NCI-H146 treated with DMSO at 0.1 percent for 48 hours (cell line): Measurements from ENCODE around the gene TBC1D16.

Experiments
- DNase-seq: peaks from one replicate; lab custom pipeline; 2025; ENCODE audit not compliant: unreplicated experiment; lab: John Stamatoyannopoulos, UW

Gene TBC1D16

GRCh38 chr17:79990051-79990592, 45.5 kb downstream of the TBC1D16 start:
- DNase-seq = no peak

DNA sequence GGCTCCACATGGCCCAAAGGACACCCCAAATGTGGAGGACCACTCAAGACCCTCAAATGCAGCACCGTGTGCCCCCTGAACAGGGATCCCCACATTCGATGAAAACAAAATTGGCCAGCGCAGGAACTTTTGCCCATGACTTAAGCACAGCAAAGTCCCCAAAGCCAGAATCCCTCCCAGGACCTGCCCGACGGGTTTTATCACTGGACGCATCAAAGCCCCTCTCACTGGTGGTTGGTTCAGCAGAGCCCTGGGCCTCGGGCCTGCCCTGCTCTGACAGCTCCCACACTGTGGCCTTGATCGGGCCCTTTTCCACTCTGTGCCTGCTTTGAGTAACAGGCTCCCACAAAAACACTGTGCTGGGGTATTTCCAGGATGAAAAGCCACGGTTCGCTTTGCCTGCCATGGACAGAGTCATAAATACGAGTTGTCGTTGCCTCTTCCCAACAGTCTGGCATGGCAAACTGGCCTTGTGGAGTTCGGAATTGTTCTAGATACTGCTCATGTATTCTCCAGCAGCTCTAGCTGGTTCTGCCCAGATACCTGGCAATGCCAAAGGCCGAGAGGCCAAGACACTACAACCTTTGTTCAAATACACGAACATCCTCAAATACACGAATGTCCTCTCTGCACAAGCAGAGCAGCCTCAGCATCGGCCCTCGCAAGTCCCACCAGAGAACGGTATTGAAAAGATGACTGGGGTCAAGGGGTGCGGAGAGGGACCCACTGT, 46.4 kb downstream of the TBC1D16 start:
- no peak for DNase-seq

- DNase-seq = no peak
Measured at GRCh38 chr17:79988185-79988971, 47.3 kb downstream of the TBC1D16 start.

DNA sequence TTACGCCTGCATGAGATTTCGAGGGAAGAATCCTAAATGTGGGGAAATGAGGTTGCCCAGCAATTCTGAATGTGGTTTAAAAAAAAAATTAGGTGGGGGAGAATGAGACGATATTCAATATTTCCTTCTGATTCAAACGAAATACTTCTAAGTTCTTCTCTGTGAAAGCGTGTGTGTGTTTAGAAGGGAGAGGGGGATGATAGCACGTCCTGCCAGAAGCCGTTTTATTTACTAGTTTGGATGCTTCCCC, 47.8 kb downstream of the TBC1D16 start:
- no peak for DNase-seq

DNA sequence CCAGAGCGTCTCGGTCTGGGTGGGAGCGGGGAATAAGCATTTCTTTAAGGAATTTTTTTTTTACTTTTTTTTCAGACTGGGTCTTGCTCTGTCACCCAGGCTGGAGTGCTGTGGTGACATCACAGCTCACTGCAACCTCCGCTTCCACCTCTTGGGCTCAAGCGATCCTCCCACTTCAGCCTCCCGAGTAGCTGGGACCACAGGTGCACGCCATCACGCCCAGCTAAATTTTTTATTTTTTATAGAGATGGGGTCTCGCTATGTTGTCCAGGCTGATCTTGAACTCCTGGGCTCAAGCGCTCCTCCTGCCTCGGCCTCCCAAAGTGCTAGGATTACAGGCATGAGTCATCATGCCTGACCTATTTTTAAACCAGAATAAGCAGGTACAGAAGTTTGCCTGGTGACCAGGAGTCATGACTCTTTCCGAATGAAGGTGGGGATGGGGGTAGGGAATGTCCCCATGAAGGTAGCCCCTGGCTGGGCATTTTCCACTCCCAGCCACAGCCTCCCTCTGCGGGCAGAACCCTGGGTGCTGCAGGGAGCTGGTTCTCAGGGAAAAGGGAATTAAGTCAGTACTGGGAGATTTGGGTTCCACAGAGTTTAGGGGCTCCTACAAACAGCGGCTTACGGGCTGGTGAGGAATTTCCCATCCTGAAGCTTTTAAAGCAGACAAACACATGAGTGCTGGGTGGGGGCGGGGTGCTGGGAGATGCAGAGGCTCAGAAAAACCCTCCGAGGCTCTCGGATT, 48.3 kb downstream of the TBC1D16 start:
- DNase-seq = no peak

GRCh38 chr17:79986411-79987186, 49.1 kb downstream of the TBC1D16 start:
- DNase-seq = no peak

- DNase-seq = no peak
Measured at GRCh38 chr17:79985943-79986391, 49.7 kb downstream of the TBC1D16 start.

DNA sequence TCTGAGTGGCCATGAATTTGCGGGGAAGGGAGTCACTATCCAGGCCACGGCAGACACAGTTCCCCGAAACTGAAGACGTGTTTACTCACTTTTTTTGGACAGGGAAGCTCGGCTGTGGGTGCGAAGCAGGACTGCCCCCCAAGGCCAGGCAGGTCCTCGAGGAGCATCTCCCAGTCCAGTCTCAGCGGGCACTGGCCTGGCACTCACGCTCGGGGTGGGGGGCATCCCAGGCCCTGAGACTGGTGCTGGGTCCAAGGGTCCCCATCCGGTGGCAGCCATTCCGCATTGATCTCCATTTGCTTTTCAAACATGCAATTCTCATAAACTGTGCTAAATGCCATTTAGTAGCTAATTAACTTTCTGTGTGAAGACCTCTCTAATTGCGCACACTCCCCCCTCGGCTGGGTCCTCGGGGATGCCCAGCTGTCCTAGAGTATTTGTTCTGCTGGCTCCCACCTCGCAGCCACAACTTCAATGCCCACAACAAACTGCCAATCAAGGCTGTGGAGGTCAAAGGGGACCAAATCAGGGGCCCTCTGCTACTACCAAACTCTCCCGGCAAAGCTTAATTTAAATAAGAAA, 50.2 kb downstream of the TBC1D16 start:
- DNase-seq = no peak

- DNase-seq = no peak
Measured at GRCh38 chr17:79984877-79985276, 50.8 kb downstream of the TBC1D16 start.

- DNase-seq = no peak
Measured at GRCh38 chr17:79984045-79984840, 51.4 kb downstream of the TBC1D16 start.

GRCh38 chr17:79983456-79983855, 52.2 kb downstream of the TBC1D16 start:
- DNase-seq = no peak

GRCh38 chr17:79982986-79983385, 52.7 kb downstream of the TBC1D16 start:
- no peak for DNase-seq

GRCh38 chr17:79981661-79982101, 54.0 kb downstream of the TBC1D16 start:
- no peak for DNase-seq

- no peak for DNase-seq
Measured at GRCh38 chr17:79981090-79981489, 54.6 kb downstream of the TBC1D16 start.

GRCh38 chr17:79980246-79981043, 55.2 kb downstream of the TBC1D16 start:
- DNase-seq = no peak

GRCh38 chr17:79979816-79980215, 55.9 kb downstream of the TBC1D16 start:
- DNase-seq = no peak

GRCh38 chr17:79979221-79979741, 56.4 kb downstream of the TBC1D16 start:
- no peak for DNase-seq

GRCh38 chr17:79978548-79978855, 57.2 kb downstream of the TBC1D16 start:
- DNase-seq = no peak
